ENCODE data around the gene PEX11A. TPM values are rescaled to one million over a fixed set of nuclear protein-coding genes. Genes with fewer than 3 reads are reported as not detected.

PEX11A gene
- total and polyA plus RNA-seq, 2 of the 8 experiments (the other 6 are each of a cell fraction or from before 2014, with no cell fraction given), result 2.9 to 3.0 TPM

DNA sequence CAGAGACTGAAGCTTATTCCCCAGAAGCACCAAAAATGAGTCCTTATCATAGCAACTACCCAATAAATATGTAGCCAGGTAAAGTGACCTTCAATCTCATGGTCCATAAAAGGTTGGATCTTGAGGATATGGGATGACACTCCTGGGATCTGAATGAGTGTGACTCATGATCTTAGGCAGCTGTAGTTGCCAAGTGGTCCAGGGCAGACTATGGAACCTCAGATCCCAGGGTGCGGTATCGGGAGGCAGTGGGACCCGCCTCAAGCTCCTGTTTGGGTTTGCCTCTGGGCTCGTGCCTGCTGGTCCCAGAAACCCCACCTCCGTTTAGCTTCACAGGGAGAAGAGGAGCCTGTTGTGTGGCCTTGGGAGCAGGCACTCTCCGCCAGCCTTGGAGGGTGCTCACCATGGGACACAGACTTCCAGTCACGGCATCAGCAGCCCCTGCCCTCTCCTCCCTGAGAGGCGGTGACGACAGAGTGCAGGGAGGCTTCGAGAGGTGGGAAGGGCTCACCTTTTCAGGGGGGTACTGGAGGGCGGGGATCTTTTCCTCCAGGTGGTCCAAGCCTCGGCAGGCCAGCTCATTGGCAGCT lies 19.5 kb downstream of the PEX11A start (continued):
- TF ChIP-seq E2F6 (IDR thresholded peaks at IDR 0.05) (no peak), BACH1 (IDR thresholded peaks at IDR 0.05; ENCODE audit: low read length) (no peak), CTBP2 (IDR thresholded peaks at IDR 0.05; ENCODE audit: borderline replicate concordance, insufficient read depth, insufficient read length, low read length) (no peak), BCL11A (IDR thresholded peaks at IDR 0.05; ENCODE audit: low read depth in 2 of 2, low read length in 2 of 2) (no peak), JUND (IDR thresholded peaks at IDR 0.05; ENCODE audit: low read length) (no peak)
- TF ChIP-seq, protein P1, sequence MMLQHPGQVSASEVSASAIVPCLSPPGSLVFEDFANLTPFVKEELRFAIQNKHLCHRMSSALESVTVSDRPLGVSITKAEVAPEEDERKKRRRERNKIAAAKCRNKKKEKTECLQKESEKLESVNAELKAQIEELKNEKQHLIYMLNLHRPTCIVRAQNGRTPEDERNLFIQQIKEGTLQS (IDR thresholded peaks at IDR 0.05; ENCODE audit: insufficient read depth, low read depth, low read length), result no peak
